Trophoblast cell (in vitro differentiated cells and primary cell): Measurements from ENCODE around the gene CIT.
A peak's percentile ranks its signal among the peaks of the same experiment; 100 is the strongest.

ENCODE experiments used
- DNase-seq, 2 donors: peaks; one replicate each; pipeline ENCODE4 v3.0.0-alpha.2; 2016
- H2AFZ ChIP-seq: 2 replicates; pipeline ENCODE4 v1.6.1; 2013; ENCODE audit warnings: low read length, moderate library complexity, mild to moderate bottlenecking; ENCODE audit not compliant: insufficient read depth, poor library complexity
- H2AK5ac ChIP-seq: 2 replicates; pipeline ENCODE4 v1.6.1; 2013; ENCODE audit warnings: mild to moderate bottlenecking, low read length
- H2BK120ac ChIP-seq: 2 replicates; pipeline ENCODE4 v1.6.1; 2013; ENCODE audit warnings: low read length, mild to moderate bottlenecking, moderate library complexity; ENCODE audit not compliant: insufficient read depth, poor library complexity
- H2BK12ac ChIP-seq: 2 replicates; pipeline ENCODE4 v1.6.1; 2013; ENCODE audit warnings: mild to moderate bottlenecking, low read length, moderate library complexity
- H2BK5ac ChIP-seq: 2 replicates; pipeline ENCODE4 v1.6.1; 2013; ENCODE audit warnings: low read length, low read depth, moderate library complexity, mild to moderate bottlenecking; ENCODE audit not compliant: poor library complexity
- H3K14ac ChIP-seq: 2 replicates; pipeline ENCODE4 v1.6.1; 2013; ENCODE audit warnings: mild to moderate bottlenecking, low read length
- H3K18ac ChIP-seq: 2 replicates; pipeline ENCODE4 v1.6.1; 2013; ENCODE audit warnings: mild to moderate bottlenecking, low read length
- H3K23ac ChIP-seq: 2 replicates; pipeline ENCODE4 v1.6.1; 2013; ENCODE audit warnings: low read length
- H3K27ac ChIP-seq: 2 replicates; pipeline ENCODE4 v1.5.1; 2013; ENCODE audit warnings: low read depth, mild to moderate bottlenecking, inconsistent platforms, low read length, moderate library complexity
- H3K27me3 ChIP-seq: 2 replicates; pipeline ENCODE4 v1.6.1; 2013; ENCODE audit warnings: inconsistent platforms, mild to moderate bottlenecking, low read length, moderate library complexity; ENCODE audit not compliant: insufficient read depth
- H3K36me3 ChIP-seq, 2 experiments: 1 replicate in 1 of 2; 2 replicates in 1 of 2; pipeline ENCODE4 v1.6.1; 2013; ENCODE audit warnings: low read length in 2 of 2, mild to moderate bottlenecking in 2 of 2, moderate library complexity in 1 of 2; ENCODE audit not compliant: insufficient read depth in 2 of 2, control insufficient read depth in 1 of 2
- H3K4ac ChIP-seq: 2 replicates; pipeline ENCODE4 v1.6.1; 2013; ENCODE audit warnings: low read depth, mild to moderate bottlenecking, low read length, moderate library complexity
- H3K4me1 ChIP-seq, 2 experiments: 1 replicate in 1 of 2; 2 replicates in 1 of 2; pipeline ENCODE4 v1.6.1; 2013; ENCODE audit warnings: low read length in 2 of 2, mild to moderate bottlenecking in 2 of 2, moderate library complexity in 1 of 2; ENCODE audit not compliant: insufficient read depth in 2 of 2, control insufficient read depth in 1 of 2
- H3K4me2 ChIP-seq: 2 replicates; pipeline ENCODE4 v1.6.1; 2013; ENCODE audit warnings: inconsistent platforms, mild to moderate bottlenecking, low read length, moderate library complexity
- H3K4me3 ChIP-seq: 2 replicates; pipeline ENCODE4 v1.5.1; 2013; ENCODE audit warnings: mild to moderate bottlenecking, low read depth, low read length, inconsistent platforms
- H3K79me1 ChIP-seq: one replicate; pipeline ENCODE4 v1.6.1; 2013; ENCODE audit warnings: low read length
- H3K79me2 ChIP-seq: 2 replicates; pipeline ENCODE4 v1.6.1; 2013; ENCODE audit warnings: low read length, mild to moderate bottlenecking; ENCODE audit not compliant: control insufficient read depth, insufficient read depth, poor library complexity
- H3K9ac ChIP-seq: 2 replicates; pipeline ENCODE4 v1.6.1; 2013; ENCODE audit warnings: mild to moderate bottlenecking, low read length
- H3K9me3 ChIP-seq: 2 replicates; pipeline ENCODE4 v1.6.1; 2013; ENCODE audit warnings: low read depth, mild to moderate bottlenecking, control low read depth, inconsistent platforms, low read length; ENCODE audit not compliant: insufficient read depth
- H4K12ac ChIP-seq: 2 replicates; pipeline ENCODE4 v1.6.1; 2013; ENCODE audit warnings: low read depth, mild to moderate bottlenecking, low read length, moderate library complexity
- H4K8ac ChIP-seq: 2 replicates; pipeline ENCODE4 v1.6.1; 2013; ENCODE audit warnings: low read depth, mild to moderate bottlenecking, low read length, moderate library complexity
- H4K91ac ChIP-seq: one replicate; pipeline ENCODE4 v1.6.1; 2013; ENCODE audit warnings: low read depth, mild to moderate bottlenecking, low read length, moderate library complexity
- WGBS: extraction: QIAGEN DNeasy Blood & Tissue Kit; methylation state at CpG from one replicate; pipeline ENCODE4 v1.1.7; 2013; ENCODE audit warnings: missing lambda C conversion rate; ENCODE audit not compliant: insufficient read length, insufficient coverage; ENCODE audit errors: extremely low coverage; 5-methylcytosine and 5-hydroxymethylcytosine counted together

Gene CIT

DNA sequence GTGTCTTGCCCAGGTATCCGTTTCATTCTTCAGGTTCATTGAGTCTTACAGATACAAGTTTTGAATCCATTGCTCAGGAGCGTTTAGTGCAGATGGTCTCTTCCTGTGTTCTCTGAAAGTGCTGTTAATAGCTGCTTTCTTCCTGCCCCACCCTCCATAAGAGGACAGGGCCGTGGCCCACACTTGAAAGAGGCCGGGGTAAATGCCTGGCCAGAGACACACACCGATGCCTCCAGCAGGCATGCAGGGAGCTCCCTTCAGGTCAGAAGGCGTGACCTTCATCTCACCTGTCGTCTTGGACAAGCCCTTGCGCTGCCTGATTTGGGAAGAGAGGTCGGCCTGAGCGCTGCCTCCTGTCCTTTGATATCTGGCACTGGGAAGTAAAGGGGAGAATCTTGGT lies 197.6 kb downstream of the CIT start:
- no peak overlapping the region for H3K18ac ChIP-seq
- no peak overlapping the region for H3K14ac ChIP-seq
- no CpG with 5 or more reads among the region's 10 CpGs for WGBS
- no peak overlapping the region for H3K4me2 ChIP-seq
- no peaks in the 10 kb centered on the region for H3K79me2 ChIP-seq
- no peak overlapping the region for H2AK5ac ChIP-seq
- H3K9me3 ChIP-seq = no peaks in the 10 kb centered on the region
- H3K23ac ChIP-seq = no peak overlapping the region
- no peak overlapping the region for H2BK12ac ChIP-seq
- no peak overlapping the region for H4K91ac ChIP-seq
- no peak overlapping the region for H4K12ac ChIP-seq
- H2BK5ac ChIP-seq = no peak overlapping the region
- no peak overlapping the region for H2AFZ ChIP-seq
- no peak overlapping the region for H3K4me3 ChIP-seq
- H2BK120ac ChIP-seq = no peak overlapping the region
- no peak for DNase-seq
- H3K4me1 ChIP-seq = peaks cover 0 to 3% of the 10 kb centered on the region in 2 experiments
- no peak overlapping the region for H4K8ac ChIP-seq
- no peak overlapping the region for H3K9ac ChIP-seq
- H3K79me1 ChIP-seq = no peaks in the 10 kb centered on the region
- H3K27me3 ChIP-seq = no peaks in the 10 kb centered on the region
- no peak overlapping the region for H3K27ac ChIP-seq
- H3K36me3 ChIP-seq = peaks cover 45 to 61% of the 10 kb centered on the region in 2 experiments
- H3K4ac ChIP-seq = no peak overlapping the region

DNA sequence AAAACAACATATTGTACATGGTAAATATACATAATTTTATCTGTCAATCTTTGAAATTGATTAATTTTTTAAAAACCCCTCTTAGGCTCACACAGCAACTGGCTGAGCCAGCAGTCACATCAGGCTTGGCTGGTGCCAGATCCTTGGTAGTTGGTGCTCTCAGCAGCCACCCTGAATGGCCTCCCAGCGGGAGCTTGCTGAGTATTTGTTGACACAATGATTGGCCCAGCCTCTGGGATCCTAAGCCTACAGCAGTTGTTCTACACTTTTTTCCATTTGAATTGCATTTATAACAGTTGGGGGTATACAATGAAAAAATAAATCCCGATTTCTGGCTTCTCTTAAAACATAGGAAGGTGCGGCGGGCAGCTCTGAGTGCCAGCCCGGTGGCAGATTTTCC lies 198.0 kb downstream of the CIT start:
- no peak overlapping the region for H2AK5ac ChIP-seq
- no peak overlapping the region for H3K27ac ChIP-seq
- no peaks in the 10 kb centered on the region for H3K79me2 ChIP-seq
- no peak overlapping the region for H4K91ac ChIP-seq
- no peak for DNase-seq
- H2AFZ ChIP-seq = no peak overlapping the region
- no CpG with 5 or more reads among the region's 5 CpGs for whole genome bisulfite sequencing
- no peak overlapping the region for H3K4ac ChIP-seq
- H3K36me3 ChIP-seq = peaks cover 47 to 66% of the 10 kb centered on the region in 2 experiments
- H4K8ac ChIP-seq = no peak overlapping the region
- no peaks in the 10 kb centered on the region for H3K79me1 ChIP-seq
- H3K23ac ChIP-seq = no peak overlapping the region
- no peak overlapping the region for H2BK12ac ChIP-seq
- H3K4me2 ChIP-seq = no peak overlapping the region
- H3K9me3 ChIP-seq = no peaks in the 10 kb centered on the region
- no peak overlapping the region for H2BK120ac ChIP-seq
- H3K4me3 ChIP-seq = no peak overlapping the region
- H3K14ac ChIP-seq = no peak overlapping the region
- no peak overlapping the region for H3K18ac ChIP-seq
- no peak overlapping the region for H4K12ac ChIP-seq
- H3K4me1 ChIP-seq = peaks cover 0 to 3% of the 10 kb centered on the region in 2 experiments
- H3K27me3 ChIP-seq = no peaks in the 10 kb centered on the region
- H2BK5ac ChIP-seq = no peak overlapping the region
- H3K9ac ChIP-seq = no peak overlapping the region

DNA sequence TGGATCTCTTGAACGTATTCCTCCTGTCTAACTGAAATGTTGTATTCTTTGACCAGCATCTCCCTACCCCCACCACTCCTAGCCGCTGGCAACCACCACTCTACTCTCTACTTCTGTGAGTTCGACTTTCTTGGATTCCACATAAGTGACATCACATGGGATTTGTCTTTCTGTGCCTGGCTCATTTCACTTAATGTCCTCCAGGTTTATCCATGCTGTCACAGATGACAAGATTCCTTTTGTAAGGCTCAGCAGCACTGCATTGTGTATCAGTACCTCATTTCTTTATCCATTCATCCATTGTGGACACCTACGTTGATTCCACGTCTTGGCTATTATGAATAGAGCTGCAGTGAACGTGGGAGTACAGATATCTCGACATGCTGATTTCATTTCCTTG lies 198.7 kb downstream of the CIT start:
- H3K23ac ChIP-seq = no peak overlapping the region
- H2BK120ac ChIP-seq = no peak overlapping the region
- no peak overlapping the region for H4K8ac ChIP-seq
- H3K27me3 ChIP-seq = no peaks in the 10 kb centered on the region
- no peak overlapping the region for H2BK12ac ChIP-seq
- no peak overlapping the region for H3K14ac ChIP-seq
- no peak overlapping the region for H3K9ac ChIP-seq
- no peaks in the 10 kb centered on the region for H3K9me3 ChIP-seq
- H3K4ac ChIP-seq = no peak overlapping the region
- no peak overlapping the region for H3K4me2 ChIP-seq
- H4K91ac ChIP-seq = no peak overlapping the region
- no peak overlapping the region for H2BK5ac ChIP-seq
- H3K27ac ChIP-seq = no peak overlapping the region
- no peak overlapping the region for H3K18ac ChIP-seq
- H4K12ac ChIP-seq = no peak overlapping the region
- peaks cover 0 to 3% of the 10 kb centered on the region in 2 experiments for H3K4me1 ChIP-seq
- H3K79me2 ChIP-seq = no peaks in the 10 kb centered on the region
- H3K36me3 ChIP-seq = peaks cover 52 to 72% of the 10 kb centered on the region in 2 experiments
- H3K4me3 ChIP-seq = no peak overlapping the region
- DNase-seq = peak; percentile 28 to 64
- no peak overlapping the region for H2AK5ac ChIP-seq
- H3K79me1 ChIP-seq = no peaks in the 10 kb centered on the region
- H2AFZ ChIP-seq = no peak overlapping the region
- no CpG with 5 or more reads among the region's 7 CpGs for WGBS

DNA sequence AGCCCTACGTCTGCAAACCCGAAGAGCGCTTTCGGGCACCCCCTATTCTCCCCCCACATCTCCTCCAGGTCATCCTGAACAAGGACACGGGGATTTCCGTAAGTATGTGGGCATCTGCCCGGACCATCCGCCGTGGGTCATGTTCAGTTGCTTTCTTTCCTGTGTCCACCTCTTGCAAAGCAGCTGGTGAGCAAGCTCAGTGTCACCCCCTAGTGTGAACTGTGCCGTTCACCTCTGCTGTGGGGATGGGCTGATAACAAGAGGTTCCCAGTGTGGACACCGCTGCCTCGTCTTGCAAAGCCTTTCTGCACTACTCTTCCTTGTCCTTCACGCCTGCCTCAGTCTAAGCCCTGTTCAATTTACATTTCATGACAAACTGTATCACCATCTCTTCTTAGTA lies 200.5 kb downstream of the CIT start:
- H2BK12ac ChIP-seq = no peak overlapping the region
- H3K27ac ChIP-seq = no peak overlapping the region
- no CpG with 5 or more reads among the region's 13 CpGs for whole genome bisulfite sequencing
- no peak overlapping the region for H4K91ac ChIP-seq
- no peak overlapping the region for H2BK5ac ChIP-seq
- no peak overlapping the region for H2AK5ac ChIP-seq
- no peak overlapping the region for H4K8ac ChIP-seq
- no peaks in the 10 kb centered on the region for H3K79me2 ChIP-seq
- no peak overlapping the region for H4K12ac ChIP-seq
- H3K79me1 ChIP-seq = no peaks in the 10 kb centered on the region
- peak overlapping the region; percentile 3 for H3K9ac ChIP-seq
- no peaks in the 10 kb centered on the region for H3K9me3 ChIP-seq
- no peak overlapping the region for H3K23ac ChIP-seq
- DNase-seq = no peak
- H3K18ac ChIP-seq = no peak overlapping the region
- H2AFZ ChIP-seq = no peak overlapping the region
- H3K4me1 ChIP-seq = peaks cover 0 to 3% of the 10 kb centered on the region in 2 experiments
- no peak overlapping the region for H3K14ac ChIP-seq
- no peaks in the 10 kb centered on the region for H3K27me3 ChIP-seq
- H3K4me2 ChIP-seq = no peak overlapping the region
- H3K36me3 ChIP-seq = peaks cover 58 to 78% of the 10 kb centered on the region in 2 experiments
- no peak overlapping the region for H2BK120ac ChIP-seq
- H3K4me3 ChIP-seq = no peak overlapping the region
- H3K4ac ChIP-seq = no peak overlapping the region
